GM19193 (cell line): ENCODE data around the gene PCDHA8.
"Not testable (repeated sequence)": the region's sequence is repeated elsewhere in the genome, so short reads cannot be mapped to it uniquely, and the experiment has no call there.

Source experiments
- POLR2A ChIP-seq: IDR thresholded peaks from 4 replicates; pipeline ENCODE4 v1.6.1; 2011; ENCODE audit not compliant: insufficient read depth, insufficient read length; ENCODE audit errors: extremely low read depth

PCDHA8 gene

GRCh38 chr5:140827704-140828361, 13.2 kb upstream of the PCDHA8 start, which contains the start of gene PCDHA6:
Gene PCDHA6, plus strand, starts transcription at chr5:140827960. Its CDS starts 132 bp downstream, at chr5:140828092.
- no peak for TF ChIP-seq POLR2A

GRCh38 chr5:140828362-140828737, 12.6 kb upstream of the PCDHA8 start:
- no peak for TF ChIP-seq POLR2A

- TF ChIP-seq POLR2A: no peak
Measured at GRCh38 chr5:140833993-140834392, 7.0 kb upstream of the PCDHA8 start, which contains the start of gene PCDHA7. Gene PCDHA7, plus strand, starts transcription at chr5:140834269. Its CDS starts 115 bp downstream, at chr5:140834384.

- no peak for TF ChIP-seq POLR2A
Measured at GRCh38 chr5:140835622-140836510, 5.1 kb upstream of the PCDHA8 start.

GRCh38 chr5:140842798-140843733, 2.1 kb downstream of the PCDHA8 start:
- TF ChIP-seq POLR2A: no peak

GRCh38 chr5:140848139-140849102, 7.4 kb downstream of the PCDHA8 start, which contains the start of gene PCDHA9:
Gene PCDHA9, plus strand, starts transcription at chr5:140848382. Its CDS starts 114 bp downstream, at chr5:140848496.
- not testable (repeated sequence) for TF ChIP-seq POLR2A

GRCh38 chr5:140855772-140856674, 15.0 kb downstream of the PCDHA8 start, which contains the start of gene PCDHA10:
Gene PCDHA10, plus strand, starts transcription at chr5:140855897. Its CDS starts 152 bp downstream, at chr5:140856049.
- no peak for TF ChIP-seq POLR2A

- no peak for TF ChIP-seq POLR2A
Measured at GRCh38 chr5:140857177-140857986, 16.4 kb downstream of the PCDHA8 start.

GRCh38 chr5:140857987-140858240, 16.9 kb downstream of the PCDHA8 start:
- no peak for TF ChIP-seq POLR2A

- TF ChIP-seq POLR2A: no peak
Measured at GRCh38 chr5:140862441-140863295, 21.7 kb downstream of the PCDHA8 start.
